HG03457 (cell line): ENCODE measurements around the gene CWC27.
A peak's percentile ranks its signal among the peaks of the same experiment; 100 is the strongest.

ENCODE experiments used
- ATAC-seq: cut with Tn5 transposase; IDR thresholded peaks from one replicate; pipeline ENCODE4 v1.9.1; 2021; ENCODE audit warnings: moderate number of reproducible peaks; ENCODE audit not compliant: unreplicated experiment

CWC27 gene

DNA sequence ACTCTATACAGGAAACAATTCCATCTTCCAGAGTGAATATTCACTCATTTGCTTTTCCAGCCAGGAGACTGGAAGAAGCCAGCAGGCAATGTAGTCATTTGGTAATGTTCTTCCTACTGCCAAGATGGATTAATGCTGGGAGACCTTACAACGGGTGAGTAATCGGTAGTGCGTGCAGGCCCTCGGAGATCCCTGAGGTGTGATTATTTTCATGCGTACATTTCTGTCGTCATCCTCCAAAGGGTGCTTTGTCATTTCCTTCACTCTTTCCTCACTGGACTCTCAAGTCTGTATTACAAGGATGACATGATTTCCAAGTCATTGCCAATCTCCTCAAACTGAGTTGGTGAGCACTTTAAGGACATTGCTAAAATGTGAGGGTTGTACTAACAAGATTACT is 263.5 kb downstream of the CWC27 start:
- no peak for ATAC-seq

GRCh38 chr5:65034029-65034812 is 265.5 kb downstream of the CWC27 start:
- ATAC-seq, result no peak

GRCh38 chr5:65034813-65035209 is 266.1 kb downstream of the CWC27 start:
- no peak for ATAC-seq

- ATAC-seq, result peak; percentile 82
Observed at GRCh38 chr5:65035211-65036206, 266.8 kb downstream of the CWC27 start.

GRCh38 chr5:65037831-65038815 is 269.4 kb downstream of the CWC27 start:
- ATAC-seq, result no peak

DNA sequence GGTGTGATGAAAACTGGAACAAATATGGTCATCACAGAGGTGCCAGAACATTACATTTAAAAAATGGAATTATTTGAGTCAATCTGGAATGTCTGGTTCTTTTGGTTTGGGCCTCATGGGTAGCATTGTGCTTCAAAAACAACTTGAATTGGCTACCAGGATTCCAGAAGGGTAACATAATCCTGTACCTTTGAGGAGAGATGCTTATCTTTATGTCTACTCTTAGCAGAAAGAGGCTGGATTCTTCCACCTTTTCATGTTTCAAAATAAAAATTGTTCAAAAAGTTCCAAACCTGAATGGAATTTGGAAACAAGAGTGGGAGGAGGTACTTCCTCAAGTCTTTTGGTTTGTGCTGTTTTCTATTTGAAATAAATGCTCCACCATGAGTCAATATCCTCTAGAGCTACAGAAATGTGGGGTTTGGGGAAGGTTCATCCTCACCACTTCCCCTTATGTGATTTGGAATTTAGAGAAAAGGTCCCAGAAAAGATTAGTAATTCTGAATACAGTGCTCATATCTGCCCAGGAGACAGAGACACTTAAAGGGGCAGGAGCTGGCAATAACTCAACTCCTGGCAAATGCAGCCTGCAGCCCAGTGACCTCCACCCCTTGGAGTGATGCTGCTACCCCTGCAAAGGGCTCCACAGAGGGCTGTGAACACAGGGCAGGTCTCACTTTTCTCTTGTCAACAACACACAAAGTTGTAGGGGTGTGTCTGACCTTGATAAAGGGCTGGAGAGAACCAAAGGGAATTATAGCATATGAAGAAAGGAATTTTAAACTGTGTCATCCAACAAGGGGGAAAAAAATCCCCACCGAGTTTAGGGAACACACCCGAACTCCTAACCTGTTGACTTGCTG is 272.8 kb downstream of the CWC27 start:
- no peak for ATAC-seq

DNA sequence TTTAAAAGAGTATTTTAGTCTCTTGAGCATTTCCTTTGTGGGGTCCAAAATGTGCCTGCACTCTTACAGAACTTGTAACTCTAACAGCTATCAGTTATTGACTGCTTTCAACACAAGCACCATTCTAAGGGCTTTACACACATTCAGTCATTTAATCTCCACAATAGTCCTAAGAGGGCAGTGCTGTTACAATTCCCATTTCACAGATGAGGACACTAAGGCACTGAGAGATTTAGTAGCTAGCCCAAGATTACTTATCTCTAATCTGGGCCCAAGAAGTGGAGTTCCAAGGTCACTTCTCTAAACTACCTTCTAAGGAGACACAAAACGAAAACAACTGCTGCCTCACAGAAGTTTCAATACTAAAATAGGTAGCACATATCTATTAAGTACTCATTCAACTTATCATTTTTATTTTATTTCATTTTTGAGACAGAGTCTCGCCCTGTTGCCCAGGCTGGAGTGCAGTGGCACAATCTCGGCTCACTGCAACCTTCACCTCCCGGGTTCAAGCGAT is 275.2 kb downstream of the CWC27 start:
- ATAC-seq, result no peak

- no peak for ATAC-seq
Observed at GRCh38 chr5:65047225-65047624, 278.5 kb downstream of the CWC27 start.

DNA sequence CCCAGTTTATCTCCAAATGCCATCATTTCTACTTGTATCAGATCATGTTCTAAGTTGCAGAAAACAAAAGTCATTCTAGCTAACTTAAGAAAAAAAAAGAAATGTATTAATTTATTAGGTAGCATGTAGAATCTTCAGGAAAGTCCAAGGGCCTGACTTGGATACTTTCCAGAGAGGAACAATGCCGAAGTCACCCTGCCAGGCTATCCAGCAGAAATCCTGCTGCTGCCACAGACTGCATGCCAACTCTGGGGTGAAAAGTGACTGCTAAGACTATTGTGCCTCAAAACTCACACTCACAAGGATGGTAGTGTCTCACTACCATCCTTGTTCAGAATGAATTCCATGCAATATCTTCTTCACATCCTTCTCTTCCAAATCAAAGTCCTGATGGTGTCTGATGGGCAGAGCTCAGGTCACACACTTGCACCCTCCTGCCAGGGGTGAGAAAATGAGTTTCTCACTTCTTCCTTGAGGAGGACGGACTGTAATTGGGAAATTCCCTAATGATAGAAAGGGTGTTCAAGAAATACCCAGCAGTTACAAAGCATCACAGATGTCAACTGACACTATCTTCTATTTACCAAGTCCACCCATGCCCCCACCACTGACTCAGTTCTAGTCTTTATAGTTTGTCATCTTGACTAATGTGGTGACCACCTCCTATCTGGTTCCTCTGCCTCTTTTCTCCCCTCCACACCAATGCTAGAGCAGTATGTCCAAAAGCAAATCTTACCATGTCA is 279.4 kb downstream of the CWC27 start:
- ATAC-seq, result peak; percentile 39

DNA sequence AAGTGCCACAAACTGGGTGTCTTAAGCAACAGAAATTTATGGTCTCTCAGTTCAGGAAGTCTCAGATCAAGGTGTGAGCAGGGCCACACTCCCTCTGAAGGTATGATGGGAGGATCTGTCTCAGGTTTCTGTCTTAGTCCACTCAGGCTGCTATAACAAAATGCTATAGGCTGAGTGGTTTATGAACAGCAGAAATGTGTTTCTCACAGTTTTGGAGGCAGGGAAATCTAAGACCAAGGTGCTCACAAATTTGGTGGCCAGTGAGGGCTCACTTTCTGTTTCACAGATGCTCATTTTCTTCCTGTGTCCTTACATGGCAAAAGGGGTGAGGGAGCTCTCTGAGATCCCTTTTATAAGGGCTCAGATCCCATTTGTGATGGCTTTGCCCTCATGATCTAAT is 281.4 kb downstream of the CWC27 start:
- no peak for ATAC-seq

DNA sequence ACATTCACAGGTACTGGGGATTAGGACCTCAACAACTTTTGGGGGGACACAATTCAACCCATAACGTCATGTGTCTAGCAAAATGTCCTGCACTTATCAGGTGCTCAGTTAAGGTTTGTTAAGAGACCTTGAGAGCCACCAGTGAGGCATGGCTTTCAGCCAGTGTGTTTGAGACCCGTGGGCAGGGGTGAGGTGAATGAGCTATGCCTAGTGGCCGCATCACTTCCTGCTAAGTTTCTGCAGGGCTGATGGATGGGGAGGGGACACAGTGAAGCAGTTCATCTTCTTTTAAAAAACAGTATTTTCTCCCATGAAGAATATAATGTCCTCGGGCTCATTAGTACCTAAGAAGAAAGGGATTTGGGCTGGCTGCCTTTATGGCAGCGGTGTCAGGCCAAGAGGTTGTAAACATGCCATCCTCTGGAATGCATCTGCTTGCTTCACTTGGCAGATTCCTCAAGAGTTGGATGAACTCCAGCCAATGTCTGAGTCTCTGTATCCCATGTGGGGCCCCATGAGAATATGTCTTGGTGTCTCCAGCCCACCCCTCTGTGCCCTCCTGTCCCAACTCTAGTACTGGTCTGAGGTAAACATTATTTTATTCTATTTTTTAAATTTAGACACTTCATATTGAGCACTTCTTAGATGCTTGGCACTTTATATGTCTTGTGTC is 282.2 kb downstream of the CWC27 start:
- no peak for ATAC-seq

DNA sequence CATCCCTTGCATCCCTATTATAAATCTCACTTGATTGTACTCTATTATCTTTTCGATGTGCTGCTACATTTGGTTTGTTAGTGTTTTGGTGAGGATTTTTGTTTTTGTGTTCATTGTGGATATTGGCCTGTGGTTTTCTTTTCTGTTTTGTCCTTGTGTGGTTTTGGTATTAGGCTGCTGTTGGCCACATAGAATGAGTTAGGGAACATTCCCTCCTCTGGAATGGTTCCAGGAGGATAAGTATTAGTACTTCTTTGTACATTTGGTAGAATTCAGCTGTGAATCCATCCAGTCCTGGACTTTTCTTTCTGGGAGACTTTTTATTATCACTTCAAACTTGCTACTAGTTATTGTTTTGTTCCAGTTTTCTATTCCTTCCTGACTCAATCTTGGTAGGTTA is 287.2 kb downstream of the CWC27 start:
- ATAC-seq, result no peak

GRCh38 chr5:65059681-65060598 is 291.2 kb downstream of the CWC27 start:
- ATAC-seq, result no peak

- ATAC-seq, result peak; percentile 45
Observed at GRCh38 chr5:65061250-65061973, 292.7 kb downstream of the CWC27 start.

DNA sequence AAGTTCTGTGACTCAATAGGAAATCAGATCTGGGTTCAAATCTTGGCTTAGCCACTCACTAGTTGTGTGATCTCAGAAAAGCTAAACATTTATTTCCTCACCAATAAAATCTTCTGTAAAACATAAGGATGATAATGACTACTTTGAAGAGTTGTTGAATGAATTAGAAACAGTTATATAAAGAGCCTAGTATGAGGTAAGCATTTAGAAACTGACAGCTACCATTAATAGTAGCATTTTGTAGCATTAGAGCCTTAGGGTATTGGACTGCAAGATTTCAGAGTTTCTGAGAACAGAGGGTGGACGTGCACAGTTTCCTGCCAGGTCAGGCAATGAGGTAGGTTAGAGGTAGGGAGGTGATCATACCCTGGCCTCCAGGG is 293.2 kb downstream of the CWC27 start:
- ATAC-seq, result peak; percentile 15

DNA sequence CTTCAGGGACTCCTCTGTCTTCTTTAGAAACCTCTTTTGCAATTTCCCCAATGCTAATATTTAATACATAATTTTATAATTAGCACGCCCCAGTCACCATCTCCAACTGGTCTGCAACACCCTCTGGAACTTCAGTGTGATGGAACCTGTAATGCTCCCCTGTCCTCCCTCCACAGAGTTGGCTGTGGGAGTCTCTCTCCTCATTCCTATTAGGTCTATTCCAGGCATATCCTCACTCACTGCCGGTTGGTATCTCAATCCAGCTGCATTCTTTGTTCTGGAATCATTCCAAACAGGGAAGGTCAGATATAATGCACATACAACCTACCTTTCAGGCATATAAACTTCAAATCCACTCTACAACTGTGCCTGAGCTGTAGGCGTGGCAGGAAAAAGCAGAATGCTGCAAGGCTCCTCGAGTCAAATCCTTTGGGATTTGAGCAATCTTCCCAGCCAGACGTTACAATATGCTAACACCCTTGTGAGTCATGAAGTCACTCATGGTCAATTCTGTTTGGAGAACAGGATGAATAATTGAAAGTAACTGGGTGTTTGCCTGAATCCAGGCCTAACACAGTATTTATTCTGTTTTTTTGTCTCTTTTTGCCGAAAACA is 293.8 kb downstream of the CWC27 start:
- no peak for ATAC-seq
